ENCODE data around the gene TDP2. TPM values are rescaled to one million over a fixed set of nuclear protein-coding genes. Genes with fewer than 3 reads are reported as not detected.
"Not testable (repeated sequence)": the region's sequence is repeated elsewhere in the genome, so short reads cannot be mapped to it uniquely, and the experiment has no call there.

TDP2 gene
- 10 to 100 TPM; 54.5 to 69.3 (median 62.6) TPM for polyA plus RNA-seq (ENCODE audit: insufficient read length in 4 of 4)

- DNase-seq (ENCODE audit: low read depth in 4 of 4, low spot score in 2 of 4), result peak; percentile 87 to 97 (median 97)
These were observed at the start of gene TDP2, which contains the start of gene ACOT13 for GRCh38 chr6:24666641-24667377. Gene TDP2, minus strand, starts transcription at chr6:24666899. Its CDS starts 37 bp downstream, at chr6:24666862. Gene ACOT13, plus strand, starts transcription at chr6:24667077. Its CDS starts 187 bp downstream, at chr6:24667264.

GRCh38 chr6:24710519-24711303 is 44.0 kb upstream of the TDP2 start:
- DNase-seq (ENCODE audit: low read depth in 4 of 4, low spot score in 2 of 4), result no peak

GRCh38 chr6:24709014-24709711 is 42.5 kb upstream of the TDP2 start:
- DNase-seq (ENCODE audit: low read depth in 4 of 4, low spot score in 2 of 4), result no peak

GRCh38 chr6:24708612-24709011 is 41.9 kb upstream of the TDP2 start:
- DNase-seq (ENCODE audit: low read depth in 4 of 4, low spot score in 2 of 4), result no peak

GRCh38 chr6:24704468-24704867 is 37.8 kb upstream of the TDP2 start:
- DNase-seq (ENCODE audit: low read depth in 4 of 4, low spot score in 2 of 4), result no peak

- no peak for DNase-seq (ENCODE audit: low read depth in 4 of 4, low spot score in 2 of 4)
These were observed 36.1 kb upstream of the TDP2 start for GRCh38 chr6:24702720-24703282.

- no peak for DNase-seq (ENCODE audit: low read depth in 4 of 4, low spot score in 2 of 4)
These were observed 33.0 kb upstream of the TDP2 start for GRCh38 chr6:24699521-24700359.

GRCh38 chr6:24696097-24696496 is 29.4 kb upstream of the TDP2 start:
- no peak for DNase-seq (ENCODE audit: low read depth in 4 of 4, low spot score in 2 of 4)

- not testable (repeated sequence) for DNase-seq (ENCODE audit: low read depth in 4 of 4, low spot score in 2 of 4)
These were observed 28.9 kb upstream of the TDP2 start for GRCh38 chr6:24695635-24696034.

GRCh38 chr6:24694198-24694597 is 27.5 kb upstream of the TDP2 start:
- DNase-seq (ENCODE audit: low read depth in 4 of 4, low spot score in 2 of 4), result no peak

GRCh38 chr6:24692848-24693592 is 26.3 kb upstream of the TDP2 start:
- no peak for DNase-seq (ENCODE audit: low read depth in 4 of 4, low spot score in 2 of 4)

- DNase-seq (ENCODE audit: low read depth in 4 of 4, low spot score in 2 of 4), result no peak
These were observed 25.7 kb upstream of the TDP2 start for GRCh38 chr6:24692415-24692814.

- no peak for DNase-seq (ENCODE audit: low read depth in 4 of 4, low spot score in 2 of 4)
These were observed 25.3 kb upstream of the TDP2 start for GRCh38 chr6:24692003-24692402.

- DNase-seq (ENCODE audit: low read depth in 4 of 4, low spot score in 2 of 4), result no peak
These were observed 24.9 kb upstream of the TDP2 start for GRCh38 chr6:24691550-24691949.

- no peak for DNase-seq (ENCODE audit: low read depth in 4 of 4, low spot score in 2 of 4)
These were observed 23.9 kb upstream of the TDP2 start for GRCh38 chr6:24690593-24690992.

GRCh38 chr6:24689964-24690363 is 23.3 kb upstream of the TDP2 start:
- no peak for DNase-seq (ENCODE audit: low read depth in 4 of 4, low spot score in 2 of 4)

- DNase-seq (ENCODE audit: low read depth in 4 of 4, low spot score in 2 of 4), result no peak
These were observed 20.2 kb upstream of the TDP2 start for GRCh38 chr6:24686946-24687345.

- DNase-seq (ENCODE audit: low read depth in 4 of 4, low spot score in 2 of 4), result no peak
These were observed 19.7 kb upstream of the TDP2 start for GRCh38 chr6:24686408-24686807.

All from left renal cortex interstitium (tissue), 4 donors.